Effector CD8-positive, alpha-beta T cell (primary cell): ENCODE measurements around the gene VTA1.
A peak's percentile ranks its signal among the peaks of the same experiment; 100 is the strongest.
"Not testable (repeated sequence)": the region's sequence is repeated elsewhere in the genome, so short reads cannot be mapped to it uniquely, and the experiment has no call there.

Source experiments
- DNase-seq: peaks from one replicate; lab custom pipeline; 2025; lab: John Stamatoyannopoulos, UW

Gene VTA1

DNA sequence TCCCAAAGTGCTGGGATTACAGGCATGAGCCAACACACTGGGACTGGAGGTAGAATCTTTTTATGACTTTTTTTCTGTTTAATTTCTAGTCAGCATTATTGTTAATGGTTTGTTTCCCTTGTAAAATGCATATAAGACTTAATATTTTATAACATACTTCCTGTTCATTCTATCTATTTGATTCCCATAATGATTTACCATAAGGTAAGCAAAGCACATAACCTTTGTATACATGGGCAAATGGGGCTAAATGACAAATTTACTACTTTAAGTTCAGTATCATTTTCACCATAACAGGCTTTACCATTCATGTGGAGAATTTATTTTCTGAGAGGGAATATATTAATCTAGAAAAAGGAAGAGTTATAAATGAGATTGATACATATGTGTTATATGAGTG, 24.3 kb downstream of the VTA1 start:
- DNase-seq: no peak

DNA sequence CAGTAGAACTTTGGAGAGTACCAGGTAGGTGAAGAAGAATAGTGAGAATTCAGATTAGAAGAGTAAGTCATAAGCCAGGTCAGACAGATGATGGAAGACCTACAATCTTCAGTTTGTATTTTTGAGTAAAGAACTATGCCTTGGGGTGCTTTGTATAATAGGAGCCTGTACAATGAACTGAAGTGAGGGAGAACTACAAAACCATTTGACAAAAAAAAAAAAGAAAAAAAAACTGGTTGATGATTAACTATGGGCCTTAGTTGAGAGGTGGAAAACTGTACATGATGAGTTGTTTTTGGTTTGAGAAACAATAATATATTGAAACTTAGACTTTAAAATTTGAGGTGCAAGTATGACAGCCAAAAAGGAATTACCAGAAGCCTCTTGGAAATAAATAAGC, 25.7 kb downstream of the VTA1 start:
- DNase-seq: no peak

DNA sequence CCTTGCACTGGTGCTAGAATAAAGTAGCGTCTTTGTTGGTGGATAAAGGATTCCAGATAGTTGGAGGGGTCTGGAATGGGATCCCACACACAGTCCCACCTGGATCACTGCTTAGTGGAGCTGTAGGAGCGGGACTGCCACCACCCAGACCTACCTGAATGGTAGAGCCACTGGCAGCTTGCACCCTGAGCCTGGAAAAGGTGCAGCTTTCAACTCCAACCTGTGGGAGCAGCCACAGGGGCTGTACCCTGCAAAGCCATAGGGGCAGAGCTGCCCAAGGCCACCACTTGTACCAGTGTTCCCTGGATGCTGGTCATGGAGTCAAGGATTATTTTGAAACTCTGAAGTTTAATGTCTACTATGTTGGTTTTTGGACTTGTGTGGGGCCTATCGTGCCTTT, 26.9 kb downstream of the VTA1 start:
- DNase-seq: no peak

DNA sequence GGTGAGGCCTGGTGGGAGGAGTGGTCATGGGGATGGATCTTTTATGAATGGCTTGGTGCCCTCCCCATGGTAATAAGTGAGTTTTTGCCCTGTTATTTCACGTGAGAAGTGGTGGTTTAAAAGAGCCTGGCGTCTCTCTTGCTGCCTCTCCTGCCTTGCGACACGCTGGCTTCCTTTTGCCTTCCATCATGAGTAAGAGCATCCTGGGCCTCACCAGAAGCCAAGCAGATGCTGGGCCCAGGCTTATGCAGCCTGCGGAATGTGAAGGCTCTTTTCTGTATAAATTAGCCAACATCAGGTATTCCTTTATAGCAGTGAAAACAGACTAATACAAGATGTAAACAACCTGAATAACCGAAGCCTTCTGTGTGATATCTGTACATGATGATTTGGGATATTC, 27.6 kb downstream of the VTA1 start:
- DNase-seq: no peak

DNA sequence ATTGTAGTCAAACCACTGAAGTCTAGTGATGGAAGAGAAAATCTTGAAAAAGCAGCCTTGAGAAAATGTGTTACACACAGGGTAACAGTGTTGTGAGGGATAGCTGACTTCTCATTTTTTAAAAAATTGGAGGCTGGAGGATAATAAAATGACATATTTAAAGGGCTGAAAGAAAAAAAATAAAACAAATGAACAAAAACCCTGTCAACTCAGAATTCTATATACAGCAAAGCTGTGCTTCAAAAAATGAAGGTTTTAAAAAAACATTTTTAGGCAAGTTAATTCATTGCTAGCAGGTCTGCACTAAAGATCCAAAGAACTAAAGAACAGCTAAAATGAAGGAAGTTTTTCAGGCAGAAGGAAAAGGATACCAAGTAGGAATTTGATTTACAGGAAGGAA, 31.1 kb downstream of the VTA1 start:
- no peak for DNase-seq

DNA sequence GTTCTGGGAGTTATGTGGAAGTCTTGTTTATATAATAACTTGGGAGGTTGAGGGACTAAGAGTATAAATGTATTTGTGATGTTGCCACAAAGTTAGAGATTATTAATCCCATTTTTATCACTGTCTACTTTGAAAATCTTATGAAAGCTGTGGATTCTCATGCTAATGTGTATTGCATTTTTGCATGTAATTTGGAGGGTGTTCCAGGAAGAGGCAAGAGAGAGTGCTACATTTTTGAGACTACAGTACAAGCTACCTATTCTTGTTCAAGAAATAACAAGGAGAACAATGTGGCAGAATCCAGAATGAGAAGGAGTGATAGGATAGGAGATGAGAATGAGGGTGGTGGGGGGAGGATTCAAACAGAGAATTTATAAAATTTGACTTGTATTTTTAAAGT, 34.9 kb downstream of the VTA1 start:
- no peak for DNase-seq

DNA sequence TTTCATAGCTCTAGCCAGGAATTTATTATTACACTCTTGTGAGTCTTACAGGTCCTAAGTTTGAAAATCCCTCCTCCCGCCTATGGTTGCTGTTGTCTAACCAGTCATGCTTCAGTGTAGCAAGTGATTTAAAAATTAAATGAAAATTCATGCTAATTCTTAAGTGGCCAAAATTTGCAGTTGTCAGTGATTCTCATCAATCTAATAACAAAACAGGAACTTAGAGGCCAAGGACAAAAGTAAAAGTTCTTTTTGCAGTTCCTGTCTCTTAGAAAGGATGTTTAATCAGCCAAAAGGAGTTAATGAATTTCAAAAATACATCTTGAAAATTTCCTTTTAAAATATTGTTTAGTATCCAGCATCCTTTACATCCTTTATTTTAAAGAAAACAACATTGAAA, 36.3 kb downstream of the VTA1 start:
- no peak for DNase-seq

DNA sequence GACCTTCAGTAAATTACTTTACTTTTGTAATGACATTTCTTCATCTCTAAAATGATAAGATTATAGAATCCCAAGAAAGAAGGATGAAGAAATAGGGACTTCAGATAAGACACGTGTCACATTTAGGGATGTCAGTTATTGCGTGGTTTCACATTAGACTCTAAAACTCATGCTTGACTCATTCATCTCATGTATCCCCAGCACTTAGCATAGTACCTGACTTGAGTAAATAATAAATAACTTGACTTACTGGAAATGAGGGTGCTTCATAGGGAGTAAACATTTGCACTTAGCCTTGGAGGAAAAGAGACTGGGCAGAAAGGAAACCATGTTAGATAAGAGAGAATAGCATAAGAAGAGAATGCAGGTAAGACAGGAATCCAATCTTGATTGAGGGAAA, 37.2 kb downstream of the VTA1 start:
- DNase-seq: no peak

DNA sequence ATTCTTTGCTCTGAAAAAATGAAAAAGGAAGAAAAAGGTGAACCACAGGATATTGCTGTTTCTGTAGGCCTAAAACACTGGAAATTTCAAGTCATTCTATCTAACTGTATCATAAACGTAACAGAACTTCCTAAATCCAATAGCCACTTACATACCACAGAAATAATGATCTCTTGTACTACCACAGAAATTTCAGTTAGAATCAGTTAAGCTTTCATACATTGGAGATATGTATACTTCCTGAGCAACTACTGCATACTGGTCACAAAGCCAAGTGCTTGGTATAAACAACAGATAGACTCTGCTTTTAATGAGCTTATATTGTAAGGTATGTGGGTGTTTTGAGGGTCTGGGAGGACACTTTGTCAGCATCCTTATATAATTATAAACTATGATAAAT, 38.6 kb downstream of the VTA1 start:
- no peak for DNase-seq

DNA sequence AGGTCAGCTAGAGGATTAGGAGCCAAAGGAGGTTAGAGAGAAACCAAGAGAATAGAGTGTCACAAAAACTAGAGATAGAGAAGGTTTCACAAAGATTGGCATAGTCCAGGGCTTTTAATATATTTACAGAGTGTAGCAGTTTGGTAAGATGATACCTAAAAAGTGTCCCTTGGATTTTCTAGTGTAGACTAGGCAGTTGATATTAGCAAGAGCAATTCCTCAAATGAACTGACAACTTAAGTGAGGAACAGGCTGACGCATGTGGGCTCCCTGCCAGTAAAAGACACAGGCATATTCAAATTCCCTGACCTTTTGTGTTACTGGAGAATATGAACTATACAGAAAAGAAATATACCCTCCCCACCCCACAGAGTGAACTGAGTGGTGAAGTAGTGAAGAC, 40.1 kb downstream of the VTA1 start:
- no peak for DNase-seq

DNA sequence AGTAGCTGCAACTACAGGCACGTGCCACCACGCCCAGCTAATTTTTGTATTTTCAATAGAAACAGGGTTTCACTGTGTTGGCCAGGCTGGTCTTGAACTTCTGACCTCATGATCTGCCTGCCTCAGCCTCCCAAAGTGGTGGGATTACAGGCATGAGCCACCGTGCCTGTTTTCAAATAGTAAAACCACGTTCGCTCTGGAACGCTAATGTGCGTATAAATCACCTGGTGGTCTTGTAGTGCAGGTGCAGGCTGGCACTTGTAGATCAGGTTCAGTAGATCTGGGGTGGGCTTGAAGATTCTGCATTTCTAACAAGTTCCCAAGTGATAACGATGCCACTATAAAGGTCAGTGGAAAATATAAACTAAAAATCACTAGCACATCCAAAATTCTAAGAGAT, 41.3 kb downstream of the VTA1 start:
- not testable (repeated sequence) for DNase-seq

DNA sequence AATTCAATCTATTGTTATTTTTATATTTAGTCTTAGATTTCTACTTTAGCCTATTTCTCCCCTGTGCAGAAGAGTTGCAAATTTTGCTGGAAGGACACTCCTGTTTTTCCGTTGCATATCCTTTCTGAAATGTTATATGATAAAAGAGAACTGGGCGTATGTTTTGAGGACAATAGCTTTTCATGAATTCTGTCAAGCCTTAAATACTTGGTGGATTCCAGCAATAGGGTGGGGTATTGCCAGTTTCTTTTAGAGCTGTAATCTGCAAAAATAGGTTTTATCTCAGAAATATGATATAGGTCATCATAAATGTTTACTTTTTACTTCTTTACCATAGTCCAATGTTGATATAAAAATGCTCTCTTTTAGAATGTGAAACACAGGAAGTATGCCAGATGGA, 42.0 kb downstream of the VTA1 start:
- DNase-seq: no peak

DNA sequence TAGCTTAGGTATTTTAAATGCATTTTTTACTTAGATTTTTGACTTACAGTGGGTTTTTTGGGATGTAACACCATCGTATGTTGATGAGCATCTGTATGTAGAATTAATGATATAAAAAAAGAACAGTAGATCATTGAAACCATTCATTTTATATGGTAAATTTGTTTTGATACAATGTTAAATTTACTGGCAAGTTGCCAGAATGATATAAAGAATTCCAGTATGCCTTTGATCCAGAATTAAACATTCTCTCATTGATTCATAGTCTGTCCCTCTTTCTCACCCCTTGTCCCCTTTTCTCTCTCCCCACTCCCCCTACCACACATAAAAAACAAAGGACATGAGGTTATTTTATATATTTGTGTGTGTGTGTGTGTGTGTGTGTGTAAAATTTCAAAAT, 45.3 kb downstream of the VTA1 start:
- DNase-seq: no peak

DNA sequence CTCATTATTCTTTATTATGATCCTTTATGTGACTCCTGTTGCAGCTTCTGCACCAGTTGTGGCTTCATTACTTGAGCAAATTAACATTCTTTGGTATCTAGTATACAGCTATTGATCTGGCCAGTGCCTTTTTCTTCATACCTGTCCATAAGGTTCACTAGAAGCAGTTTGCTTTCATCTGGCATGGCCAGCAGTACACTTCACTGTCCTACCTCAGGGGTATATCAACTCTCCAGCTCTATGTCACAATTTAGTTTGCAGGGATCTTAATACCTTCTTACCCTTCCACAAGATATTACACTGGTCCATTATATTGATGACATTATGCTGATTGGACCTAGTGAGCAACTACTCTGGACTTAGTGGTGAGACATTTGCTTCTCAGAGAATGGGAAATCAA, 46.6 kb downstream of the VTA1 start:
- no peak for DNase-seq

DNA sequence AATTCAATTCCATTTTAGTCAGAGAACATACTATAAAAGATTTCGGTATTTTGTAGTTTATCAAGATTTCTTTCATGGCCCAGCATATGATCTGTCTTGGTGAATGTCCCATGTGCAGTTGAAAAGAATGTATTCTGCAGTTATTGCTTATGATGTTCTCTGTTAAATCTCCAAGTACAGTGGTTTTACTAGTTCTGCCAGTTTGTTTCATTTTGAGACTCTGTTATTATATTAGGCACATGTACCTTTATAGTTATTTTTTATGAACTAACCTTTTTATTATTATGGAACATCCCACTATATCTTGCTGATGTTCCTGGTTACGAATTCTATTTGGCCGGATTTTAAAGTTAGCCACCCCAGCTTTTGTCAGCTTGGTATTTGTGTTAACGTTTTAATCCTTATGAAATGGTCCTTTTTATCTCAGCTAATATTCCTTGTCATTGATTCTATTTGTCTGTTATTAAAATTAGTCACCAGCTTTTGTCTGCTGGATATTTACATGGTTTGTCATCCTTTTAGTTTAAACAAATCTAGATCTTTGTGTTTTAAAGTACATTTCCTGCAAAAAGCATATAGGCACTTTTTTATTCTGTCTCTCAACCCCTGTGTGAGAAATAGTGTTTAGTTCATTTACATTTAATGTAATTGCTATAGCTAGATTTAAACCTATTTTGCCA, 48.9 kb downstream of the VTA1 start:
- no peak for DNase-seq

DNA sequence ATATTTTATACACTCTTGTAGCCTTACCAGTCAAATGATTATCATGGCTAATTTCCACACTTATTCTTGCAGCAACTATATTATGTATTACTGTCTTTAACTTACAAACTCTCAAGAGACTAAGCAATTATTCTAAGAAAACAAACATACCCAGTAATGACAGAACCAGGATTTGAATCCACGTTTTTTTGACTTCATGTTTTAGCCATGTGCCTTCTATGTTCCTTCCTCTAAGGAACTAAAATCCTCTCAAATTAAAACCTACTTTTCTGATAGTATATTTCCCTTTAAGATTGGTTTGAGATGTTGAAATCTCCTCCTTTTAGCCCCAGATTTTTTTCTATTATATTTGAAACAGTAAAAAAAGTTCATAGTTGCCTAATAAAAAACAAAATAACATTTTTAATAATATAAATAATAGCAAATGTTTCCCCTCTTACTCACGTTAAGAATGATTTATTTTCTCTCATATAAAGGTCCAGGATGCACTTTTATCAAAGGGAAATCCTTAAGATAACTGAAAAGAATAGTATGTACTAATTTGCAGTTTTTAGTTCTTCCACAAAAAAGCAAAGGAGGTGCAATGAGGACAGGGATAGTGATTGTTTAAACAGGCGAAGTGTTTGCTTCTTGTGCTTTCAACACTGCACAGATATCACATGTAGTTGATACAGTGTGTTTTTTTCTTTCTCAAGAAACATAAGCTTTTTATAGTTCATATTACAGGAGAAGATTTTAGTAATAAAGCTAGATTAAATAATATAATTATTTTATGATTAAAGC, 54.0 kb downstream of the VTA1 start:
- no peak for DNase-seq

DNA sequence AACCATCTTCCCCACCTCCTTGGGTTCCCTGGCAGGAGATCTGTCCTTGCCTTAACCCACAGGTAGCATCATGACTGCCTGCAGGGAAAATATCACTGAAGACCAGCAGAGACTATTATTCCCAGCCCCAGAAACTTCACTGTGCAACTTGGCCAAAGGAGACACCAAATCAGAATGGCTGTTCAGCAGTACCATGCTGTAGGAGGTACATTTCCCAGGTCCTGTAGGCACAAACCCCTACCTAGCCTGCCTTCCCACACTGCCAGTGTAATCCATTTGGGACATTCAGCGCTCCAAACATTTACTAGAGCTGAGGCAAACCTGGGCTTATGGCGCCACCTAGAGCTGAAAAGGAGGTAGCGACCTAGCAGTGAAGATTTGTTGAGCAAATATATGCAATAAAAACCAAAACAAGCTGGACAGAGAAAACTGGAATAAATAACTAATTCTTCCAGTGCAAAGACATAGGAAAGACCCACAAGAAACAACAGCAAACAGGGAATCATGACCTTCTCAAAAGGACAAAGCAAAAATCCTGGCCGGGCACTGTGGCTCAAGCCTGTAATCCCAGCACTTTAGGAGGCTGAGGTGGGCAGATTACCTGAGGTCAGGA, 60.3 kb downstream of the VTA1 start:
- DNase-seq: peak; percentile 23

DNA sequence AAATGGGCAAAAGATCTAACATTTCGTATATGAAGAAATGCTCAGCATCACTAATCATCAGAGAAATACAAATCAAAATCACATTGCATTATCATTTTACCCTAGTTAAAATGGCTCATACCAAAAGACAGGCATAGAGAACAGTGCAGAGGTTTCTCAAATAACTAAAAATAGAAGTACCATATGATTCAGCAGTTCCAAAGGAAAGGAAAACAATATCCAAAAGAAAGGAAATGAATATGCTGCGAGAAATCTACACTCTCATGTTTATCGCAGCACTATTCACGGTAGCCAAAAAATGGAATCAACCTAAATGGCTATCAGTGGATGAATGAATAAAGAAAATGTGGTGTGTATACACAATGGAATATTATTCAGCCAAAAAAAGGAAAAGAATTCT, 63.5 kb downstream of the VTA1 start:
- DNase-seq: no peak

DNA sequence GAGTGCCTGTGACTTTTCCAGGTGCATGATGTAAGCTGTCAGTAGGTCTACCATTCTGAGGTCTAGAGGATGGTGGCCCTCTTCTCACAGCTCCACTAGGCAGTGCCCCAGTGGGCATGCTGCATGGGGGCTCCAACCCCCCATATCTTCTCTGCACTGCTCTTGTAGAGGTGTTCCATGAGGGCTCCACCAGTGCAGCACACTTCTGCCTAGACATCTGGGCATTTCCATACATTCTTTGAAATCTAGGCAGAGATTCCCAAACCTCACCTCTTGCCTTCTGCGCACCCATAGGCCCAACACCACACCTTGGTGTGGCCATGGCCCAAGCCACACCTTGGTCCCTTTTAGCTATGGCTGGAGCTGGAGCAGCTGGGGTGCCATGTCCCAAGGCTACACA, 66.3 kb downstream of the VTA1 start:
- no peak for DNase-seq

DNA sequence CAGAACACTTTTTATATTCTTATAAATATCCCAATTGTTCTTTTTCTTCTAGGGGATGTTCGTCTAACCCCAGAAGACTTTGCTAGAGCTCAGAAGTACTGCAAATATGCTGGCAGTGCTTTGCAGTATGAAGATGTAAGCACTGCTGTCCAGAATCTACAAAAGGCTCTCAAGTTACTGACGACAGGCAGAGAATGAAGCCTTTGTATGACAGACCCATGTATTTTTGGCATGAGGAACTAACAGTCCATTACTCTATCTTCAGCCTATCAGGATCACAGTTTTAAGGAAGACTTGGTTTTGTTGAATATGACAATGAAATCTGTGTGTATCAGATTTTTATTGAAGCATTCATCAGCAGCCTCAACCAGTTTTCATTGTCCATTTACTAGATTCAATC, 71.4 kb downstream of the VTA1 start:
- no peak for DNase-seq

DNA sequence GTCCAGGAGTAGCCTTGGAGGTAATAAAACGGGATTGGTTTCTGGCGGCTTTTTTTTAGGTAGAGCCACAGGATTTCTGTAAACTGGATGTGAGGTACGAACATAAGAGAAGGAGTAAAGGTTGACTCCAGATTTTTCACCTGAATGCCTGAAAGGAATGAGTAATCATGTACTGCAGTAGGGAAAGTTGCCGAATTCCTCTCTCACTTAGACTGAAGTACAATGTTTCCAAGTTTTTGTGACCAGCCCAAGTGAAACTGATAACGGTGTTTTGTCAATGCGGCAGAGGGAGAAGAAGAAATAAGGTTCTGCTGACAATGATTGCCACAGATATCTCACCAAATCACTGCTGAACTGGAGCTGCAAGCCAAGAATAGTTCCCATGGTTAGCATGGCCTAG, 75.0 kb downstream of the VTA1 start:
- DNase-seq: no peak

DNA sequence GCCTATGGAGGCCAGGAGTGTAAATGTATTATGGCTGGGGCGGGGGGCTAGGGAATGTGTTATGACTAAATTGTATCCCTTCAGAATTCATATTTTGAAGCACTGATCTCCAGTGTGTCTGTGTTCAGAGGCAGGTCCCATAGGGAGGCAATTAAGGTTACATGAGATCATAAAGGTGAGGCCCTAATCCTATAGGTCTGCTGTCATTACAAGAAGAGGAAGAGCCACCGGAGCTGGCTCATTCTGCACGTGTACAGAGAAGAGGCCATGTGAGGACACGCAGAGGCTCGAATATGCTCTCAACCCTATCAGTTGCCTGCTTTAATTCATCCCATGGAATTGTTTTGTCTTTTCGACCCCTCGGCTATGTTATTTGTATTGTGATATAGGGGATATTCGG, 76.9 kb downstream of the VTA1 start:
- no peak for DNase-seq

DNA sequence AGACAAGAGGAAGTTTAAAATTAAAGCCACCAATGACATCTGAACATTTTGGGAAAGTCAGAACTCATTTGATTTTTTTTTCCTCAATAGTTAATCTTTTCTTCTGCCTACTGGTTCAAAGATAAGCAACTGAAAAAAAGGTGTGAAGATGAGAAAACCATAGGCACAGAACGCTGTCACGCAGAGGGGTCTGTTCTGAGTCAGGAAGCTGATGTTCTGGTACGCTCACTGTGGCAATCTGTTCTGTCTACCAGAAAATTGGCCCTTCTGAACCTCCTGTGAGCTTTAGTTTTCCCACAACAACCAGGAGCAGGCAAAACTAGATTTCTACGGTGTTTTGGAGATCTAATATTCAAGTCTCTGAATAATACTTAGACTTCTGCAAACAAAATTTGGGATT, 78.1 kb downstream of the VTA1 start:
- no peak for DNase-seq

DNA sequence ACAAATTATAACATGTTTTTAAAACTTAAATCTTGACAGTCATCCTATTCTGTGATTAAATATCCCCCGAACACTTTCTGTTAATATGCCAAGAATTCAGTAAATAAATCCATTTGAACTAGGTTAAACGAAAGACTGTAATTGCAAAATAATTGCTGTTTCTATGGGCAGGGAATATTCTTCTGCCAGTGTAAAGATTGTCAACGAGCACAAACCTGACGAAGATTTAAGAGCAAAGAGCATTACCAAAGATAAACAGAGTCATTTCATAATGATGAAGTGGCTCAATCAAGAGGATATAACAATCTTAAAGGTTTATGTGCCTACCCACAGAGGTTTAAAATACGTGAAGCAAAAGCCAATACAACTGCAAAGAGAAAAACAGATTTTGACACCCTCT, 78.5 kb downstream of the VTA1 start:
- DNase-seq: no peak
